Hindlimb muscle (tissue), 1 donor: ENCODE results near the gene VEZT. TPM values are rescaled to one million over a fixed set of nuclear protein-coding genes. Genes with fewer than 3 reads are reported as not detected.
"Not testable (repeated sequence)": the region's sequence is repeated elsewhere in the genome, so short reads cannot be mapped to it uniquely, and the experiment has no call there.

ENCODE experiments used
- DNase-seq: peaks from one replicate; pipeline ENCODE4 v3.0.0-alpha.2; 2013
- polyA plus RNA-seq: library from polyadenylated mRNA; unstranded; fragments of 120-200 nt; gene quantifications from one replicate; pipeline ENCODE4 v1.2.1, GENCODE V29; 2013; ENCODE audit not compliant: insufficient read length

The VEZT gene
- polyA plus RNA-seq, 1 donor: 75.1 TPM

DNA sequence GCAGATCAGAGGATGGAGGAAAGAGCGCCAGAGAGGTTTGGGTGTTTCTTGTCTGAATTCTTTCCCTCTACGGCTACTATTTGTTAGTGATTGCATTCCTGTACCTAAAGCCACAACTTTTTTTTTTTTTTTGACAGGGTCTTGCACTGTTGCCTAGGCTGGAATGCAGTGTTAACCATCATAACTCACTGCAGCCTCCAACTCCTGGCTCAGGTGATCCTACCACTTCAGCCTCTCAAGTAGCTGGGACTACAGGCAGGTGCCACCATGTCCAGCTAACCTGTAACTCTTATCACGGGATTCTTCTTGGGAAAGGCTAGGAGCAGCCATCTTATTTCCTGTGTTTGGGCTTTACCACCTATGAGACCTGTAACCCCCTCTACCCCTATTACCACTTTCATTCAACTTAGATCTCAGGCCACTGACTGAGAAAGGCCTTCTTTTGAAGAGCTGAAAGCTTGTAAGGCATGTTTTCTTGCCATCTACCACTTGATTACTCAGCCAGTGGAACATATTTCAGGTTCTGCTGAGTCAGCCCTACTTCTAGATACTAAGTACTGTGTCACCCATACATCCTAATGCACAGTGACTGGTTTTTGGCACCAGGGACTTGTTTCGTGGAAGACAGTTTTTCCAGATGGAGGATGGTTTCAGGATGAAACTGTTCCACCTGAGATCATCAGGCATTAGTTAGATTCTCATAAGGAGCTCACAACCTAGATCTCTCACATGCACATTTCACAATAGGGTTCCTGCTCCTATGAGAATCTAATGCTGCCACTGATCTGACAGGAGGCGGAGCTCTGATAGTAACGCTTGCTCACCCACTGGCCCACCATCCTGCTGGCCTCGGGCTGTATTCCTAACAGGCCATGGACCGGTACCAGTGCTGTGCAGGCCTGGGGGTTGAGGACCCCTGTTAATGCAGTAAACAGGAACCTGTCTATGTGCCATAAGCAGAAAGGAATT is 6.9 kb downstream of the VEZT start:
- no peak for DNase-seq

DNA sequence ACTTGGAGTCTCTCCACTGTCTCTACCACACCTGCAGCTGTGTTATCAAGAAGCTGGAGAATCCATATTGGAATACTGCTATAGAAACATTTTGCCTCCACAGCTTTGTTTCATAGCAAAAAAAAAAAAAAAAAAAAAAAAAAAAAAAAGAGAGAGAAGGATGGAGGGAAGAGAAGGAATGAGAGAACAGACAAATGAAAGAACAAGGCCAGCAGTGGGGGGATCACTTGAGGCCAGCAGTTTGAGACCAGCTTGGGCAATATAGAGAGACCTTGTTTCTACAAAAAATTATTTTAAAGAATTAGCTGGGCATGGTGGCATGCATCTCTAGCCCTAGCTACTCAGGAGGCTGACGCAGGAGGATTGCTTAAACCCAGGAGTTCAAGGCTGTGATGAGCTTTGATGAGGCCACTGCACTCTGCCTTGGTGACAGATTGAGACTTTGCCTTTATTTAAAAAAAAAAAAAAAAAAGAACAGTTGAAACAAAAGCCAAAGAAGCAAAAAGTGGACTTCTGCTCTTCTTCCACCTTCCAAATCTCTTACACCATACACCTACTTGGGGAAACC is 8.1 kb downstream of the VEZT start:
- DNase-seq: no peak

DNA sequence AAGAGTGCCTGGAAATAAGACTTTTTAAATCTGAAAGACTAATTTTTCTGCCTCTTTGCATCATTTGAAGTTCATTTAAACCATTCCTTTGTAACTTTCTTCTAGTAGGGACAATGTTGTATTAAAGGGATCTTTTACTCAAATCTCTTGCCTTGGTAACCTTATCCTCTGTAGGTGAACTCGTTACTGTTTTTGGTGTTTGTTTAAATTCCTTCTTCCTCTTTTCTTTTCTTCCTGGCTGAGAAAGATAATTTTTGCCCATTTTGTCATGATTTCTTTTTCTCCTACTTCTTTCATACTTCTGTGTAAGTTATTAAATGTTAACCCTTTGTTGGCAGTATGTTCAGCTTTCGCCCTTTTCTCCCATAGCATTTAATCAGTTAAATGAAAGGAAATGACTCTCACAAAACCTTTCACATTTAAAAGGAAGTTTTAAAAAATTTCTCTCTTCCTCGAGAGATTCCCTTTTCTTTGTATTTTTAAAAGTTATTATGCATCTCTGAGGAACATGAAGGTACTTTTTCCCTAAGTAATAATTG is 10.3 kb downstream of the VEZT start:
- no peak for DNase-seq

DNA sequence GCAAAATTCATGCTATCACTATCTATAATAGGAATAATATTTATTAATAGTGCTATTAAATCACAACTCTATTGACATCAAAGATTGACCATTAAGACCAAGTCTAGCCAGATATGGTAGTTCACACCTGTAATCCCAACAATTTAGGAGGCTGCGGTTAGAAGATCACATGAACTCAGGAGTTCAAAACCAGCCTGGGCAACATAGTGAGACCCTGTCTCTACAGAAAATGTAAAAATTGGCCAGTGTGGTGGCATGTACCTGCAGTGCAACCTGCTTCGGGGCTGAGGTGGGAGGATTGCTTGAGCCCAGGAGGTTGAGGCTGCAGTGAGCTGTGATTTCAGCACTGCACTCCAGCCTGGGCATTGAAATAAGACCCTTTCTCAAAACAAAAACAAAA is 11.0 kb downstream of the VEZT start:
- DNase-seq: no peak

DNA sequence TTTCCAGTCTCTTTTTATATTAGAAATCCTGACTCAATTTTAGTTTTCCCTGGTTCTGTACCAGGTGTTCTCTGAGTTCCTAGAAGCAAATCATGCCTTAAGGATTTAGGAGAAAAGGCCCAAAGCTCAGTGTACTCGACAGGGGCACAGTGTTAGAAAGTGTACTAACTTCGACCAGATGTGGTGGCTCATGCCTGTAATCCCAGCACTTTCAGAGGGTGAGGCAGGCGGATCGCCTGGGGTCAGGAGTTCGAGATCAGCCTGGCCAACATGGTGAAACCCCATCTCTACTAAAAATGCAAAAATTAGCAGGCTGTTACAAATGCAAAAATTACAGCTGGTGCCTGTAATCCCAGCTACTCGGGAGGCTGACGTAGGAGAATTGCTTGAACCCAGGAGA is 12.0 kb downstream of the VEZT start:
- DNase-seq: no peak

DNA sequence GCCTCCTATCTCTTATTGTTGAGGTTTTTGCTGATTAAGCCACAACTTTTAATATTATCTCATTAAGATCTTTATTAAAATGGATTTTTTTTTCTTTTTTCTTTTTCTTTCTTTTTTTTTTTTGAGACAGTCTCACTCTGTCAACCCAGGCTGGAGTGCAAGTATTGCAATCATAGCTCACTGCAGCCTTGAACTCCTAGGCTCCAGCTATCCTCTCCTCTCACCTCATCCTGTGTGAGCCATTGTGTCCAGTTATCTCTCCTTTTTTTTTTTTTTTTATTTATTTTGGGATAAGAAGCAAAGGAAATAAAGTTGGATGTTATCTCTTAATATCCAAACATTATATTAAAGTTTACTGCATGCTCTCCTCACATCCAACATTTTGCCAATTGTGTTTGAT is 12.7 kb downstream of the VEZT start:
- no peak for DNase-seq

DNA sequence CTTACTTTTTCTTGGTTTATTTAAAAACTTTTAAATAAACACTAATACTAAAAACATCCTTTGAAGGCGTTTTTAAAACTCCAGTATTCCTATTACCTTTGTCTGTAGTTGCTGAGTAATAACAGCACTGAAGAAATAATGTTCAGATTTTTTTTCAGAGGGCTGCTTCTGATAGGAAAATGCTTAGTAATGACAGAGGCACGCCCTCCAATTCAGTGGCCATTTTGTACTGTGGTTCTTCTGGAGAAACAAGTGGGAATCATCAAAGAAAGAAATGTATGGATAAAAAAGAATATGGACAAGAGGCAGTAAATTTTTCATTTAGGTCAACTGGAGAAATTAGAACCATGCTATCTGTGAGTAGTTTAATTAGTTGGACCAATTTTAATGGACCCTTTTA is 13.6 kb downstream of the VEZT start:
- DNase-seq: no peak

DNA sequence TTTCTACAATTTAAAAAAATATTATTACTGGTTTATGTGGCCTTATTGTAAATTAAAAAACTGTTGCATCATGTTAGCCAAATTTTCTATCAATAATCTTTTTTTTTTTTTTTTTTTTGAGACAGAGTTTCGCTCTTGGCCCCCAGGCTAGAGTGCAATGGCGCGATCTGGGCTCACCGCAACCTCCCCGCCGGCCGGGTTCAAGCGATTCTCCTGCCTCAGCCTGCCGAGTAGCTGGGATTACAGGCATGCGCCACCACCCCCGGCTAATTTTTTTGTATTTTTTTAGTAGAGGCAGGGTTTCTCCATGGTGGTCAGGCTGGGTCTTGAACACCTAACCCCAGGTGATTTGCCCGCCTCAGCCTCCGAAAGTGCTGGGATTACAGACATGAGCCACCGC is 16.6 kb downstream of the VEZT start:
- DNase-seq: not testable (repeated sequence)

DNA sequence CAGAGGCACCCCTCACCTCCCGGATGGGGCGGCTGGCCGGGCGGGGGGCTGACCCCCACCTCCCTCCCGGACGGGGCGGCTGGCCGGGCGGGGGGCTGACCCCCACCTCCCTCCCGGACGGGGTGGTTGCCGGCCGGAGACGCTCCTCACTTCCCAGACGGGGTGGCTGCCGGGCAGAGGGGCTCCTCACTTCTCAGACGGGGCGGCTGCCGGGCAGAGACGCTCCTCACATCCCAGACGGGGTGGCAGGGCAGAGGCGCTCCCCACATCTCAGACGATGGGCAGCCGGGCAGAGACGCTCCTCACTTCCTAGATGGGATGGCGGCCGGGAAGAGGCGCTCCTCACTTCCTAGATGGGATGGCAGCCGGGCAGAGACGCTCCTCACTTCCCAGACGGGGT is 18.0 kb downstream of the VEZT start:
- not testable (repeated sequence) for DNase-seq

DNA sequence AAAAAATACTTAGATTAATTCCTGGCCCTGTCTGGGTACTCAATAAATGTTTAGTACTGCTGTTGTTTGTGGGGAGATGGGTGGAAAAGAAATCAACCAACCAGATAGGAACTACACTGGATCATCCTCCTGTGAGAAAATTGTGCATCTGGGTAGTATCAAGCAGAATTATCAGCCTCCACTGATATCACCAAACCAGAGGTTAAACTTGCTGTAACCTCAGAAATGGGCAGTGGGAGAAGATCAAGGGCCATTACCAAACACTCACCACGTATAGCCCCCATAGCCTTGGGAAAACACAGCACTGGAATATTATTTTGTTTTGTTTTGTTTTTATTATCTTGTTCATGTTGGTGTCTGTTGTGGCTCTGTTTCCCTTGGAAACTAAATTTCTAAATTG is 19.7 kb downstream of the VEZT start:
- DNase-seq: no peak

DNA sequence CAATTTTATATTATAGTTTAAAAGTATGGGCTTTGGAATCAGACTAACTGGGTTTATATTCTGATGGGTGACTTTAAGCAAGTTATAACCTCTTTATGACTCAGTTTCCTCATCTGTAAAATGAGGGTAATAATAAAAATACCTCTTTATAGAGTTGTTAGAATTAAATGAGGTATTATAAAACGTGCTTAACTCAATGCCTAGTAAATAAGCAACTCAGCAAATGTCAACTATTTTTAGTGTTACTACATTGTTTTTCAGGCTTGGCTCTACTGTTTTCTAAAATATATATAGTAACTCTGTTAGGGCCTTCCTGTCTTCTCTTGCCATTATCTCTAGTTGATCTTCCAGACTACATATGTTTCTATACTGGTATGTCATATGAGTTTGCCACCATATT is 20.5 kb downstream of the VEZT start:
- DNase-seq: no peak

DNA sequence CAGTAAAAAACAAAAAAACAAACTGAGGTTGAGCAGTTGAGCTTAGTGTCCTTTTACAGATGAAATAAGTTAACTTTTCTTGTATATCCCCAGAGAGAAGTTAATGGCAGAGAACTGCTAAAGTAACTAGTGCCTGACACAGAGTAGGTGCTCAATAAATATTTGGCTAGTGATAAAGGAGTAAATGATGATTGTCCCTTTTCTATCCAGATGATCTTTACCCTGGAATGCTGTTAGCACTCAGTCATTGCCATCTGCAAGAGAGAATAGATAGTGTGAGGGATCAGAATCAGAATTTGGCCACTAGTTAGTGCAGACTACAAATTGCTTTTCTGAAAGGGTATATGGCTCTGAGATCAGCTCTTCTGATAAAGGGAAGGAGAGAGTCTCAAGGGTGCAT is 21.6 kb downstream of the VEZT start:
- DNase-seq: no peak

DNA sequence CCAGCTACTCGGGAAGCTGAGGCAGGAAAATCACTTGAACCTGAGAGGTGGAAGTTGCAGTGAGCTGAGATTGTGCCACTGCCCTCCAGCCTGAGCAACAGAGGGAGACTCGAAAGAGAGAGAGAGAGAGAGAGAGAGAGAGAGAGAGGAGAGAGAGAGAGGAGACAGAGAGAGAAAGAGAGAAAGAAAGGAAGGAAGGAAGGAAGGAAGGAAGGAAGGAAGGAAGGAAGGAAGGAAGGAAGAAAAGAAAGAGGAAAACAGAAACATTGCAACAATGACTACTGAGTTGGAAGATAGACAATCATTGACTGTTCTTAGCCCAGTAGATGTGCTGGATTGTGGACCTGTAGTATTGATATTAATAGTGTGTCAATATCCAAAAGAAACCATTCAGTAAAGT is 22.2 kb downstream of the VEZT start:
- DNase-seq: not testable (repeated sequence)

DNA sequence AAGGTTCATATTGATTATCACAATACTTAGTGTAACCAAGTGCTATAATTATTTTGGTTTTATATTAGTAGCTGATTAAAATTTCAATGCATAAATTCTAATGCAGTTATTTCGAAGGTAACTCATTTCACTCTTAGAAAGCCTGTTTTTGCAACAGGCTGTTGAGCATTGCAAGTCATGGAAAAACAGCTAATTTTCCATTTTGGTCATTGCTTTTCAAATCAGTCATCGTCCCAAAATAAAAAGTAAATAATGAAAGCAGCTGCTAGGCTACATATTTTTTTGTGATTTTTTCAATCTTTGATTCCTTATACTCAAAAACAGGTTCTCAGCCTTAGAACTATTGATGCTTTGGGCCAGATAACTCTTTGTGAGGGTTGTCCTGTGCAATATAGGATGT is 22.9 kb downstream of the VEZT start:
- DNase-seq: no peak

DNA sequence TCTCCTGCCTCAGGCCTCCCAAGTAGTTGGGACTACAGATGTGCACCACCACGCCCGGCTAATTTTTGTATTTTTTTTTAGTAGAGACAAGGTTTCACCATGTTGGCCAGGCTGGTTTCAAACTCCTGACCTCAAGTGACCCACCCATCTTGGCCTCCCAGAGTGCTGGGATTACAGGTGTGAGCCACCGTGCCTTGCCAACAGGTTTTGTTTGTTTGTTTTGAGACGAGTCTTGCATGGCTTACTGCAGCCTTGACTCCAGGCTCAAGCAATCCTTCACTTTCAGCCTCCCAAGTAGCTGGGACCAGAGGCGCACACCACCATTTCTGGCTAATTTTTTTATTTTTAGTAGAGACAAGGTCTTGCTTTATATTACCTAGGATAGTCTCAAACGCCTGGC is 23.5 kb downstream of the VEZT start:
- not testable (repeated sequence) for DNase-seq

DNA sequence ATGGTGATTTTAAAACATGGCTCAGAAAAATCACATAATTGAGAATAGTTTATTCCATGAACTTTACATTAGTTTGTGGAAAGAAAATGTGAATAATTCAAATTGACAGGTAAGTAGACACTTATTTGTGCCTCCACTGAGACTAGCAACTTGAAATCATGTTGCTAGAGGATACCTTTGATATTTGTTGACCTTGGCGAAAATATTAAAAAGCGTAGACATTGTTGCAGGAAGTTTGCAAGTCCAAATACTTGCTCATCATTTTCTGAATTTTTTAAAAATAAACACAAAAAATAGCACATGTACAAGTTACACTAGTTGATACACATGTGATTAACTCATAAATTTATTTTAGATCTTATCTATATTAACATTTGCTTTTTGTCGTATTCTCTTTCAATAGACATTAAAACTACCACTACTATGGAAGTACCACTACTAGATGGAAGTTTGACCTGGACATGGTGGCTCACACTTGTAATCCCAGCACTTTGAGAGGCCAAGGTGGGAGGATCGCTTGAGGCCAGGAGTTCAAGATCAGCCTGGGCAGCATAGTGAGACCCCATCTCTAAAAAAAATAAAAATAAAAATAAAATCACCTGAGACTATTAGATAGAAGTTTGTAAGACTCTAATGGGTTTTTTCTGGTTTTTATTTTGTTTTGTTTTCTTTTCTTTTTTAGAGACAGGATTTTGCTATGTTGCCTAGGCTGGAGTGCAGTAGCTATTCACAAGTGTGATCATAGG is 24.3 kb downstream of the VEZT start:
- DNase-seq: no peak

DNA sequence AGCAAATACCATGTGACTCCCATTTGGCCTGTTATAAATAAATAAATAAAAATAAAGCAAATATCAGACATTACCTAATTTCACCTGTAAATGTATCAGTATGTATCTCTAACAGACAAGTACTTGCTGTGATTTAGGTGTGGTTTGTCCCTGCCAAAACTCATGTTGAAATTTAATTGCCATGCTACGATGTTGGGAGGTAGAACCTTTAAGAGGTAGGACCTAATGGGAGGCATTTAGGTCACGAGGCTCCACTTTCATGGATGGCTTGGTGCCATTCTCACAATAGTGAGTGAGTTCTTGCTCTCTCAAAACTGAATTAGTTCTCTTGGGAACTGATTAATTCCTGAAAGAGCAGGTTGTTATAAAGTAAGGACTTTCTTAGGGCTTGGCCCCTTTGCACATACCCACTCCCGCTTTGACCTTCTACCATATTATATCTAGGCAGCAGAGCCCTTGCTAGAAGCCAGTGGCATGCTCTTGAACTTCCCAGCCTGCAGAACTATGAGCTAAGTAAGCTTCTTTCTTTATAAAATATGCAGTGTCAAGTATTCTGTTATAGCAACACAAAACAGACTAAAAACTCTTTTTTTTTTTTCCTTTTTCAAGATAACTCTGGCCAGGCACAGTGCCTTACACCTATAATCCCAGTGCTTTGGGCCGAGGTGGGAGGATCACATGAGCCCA is 26.0 kb downstream of the VEZT start:
- DNase-seq: no peak

DNA sequence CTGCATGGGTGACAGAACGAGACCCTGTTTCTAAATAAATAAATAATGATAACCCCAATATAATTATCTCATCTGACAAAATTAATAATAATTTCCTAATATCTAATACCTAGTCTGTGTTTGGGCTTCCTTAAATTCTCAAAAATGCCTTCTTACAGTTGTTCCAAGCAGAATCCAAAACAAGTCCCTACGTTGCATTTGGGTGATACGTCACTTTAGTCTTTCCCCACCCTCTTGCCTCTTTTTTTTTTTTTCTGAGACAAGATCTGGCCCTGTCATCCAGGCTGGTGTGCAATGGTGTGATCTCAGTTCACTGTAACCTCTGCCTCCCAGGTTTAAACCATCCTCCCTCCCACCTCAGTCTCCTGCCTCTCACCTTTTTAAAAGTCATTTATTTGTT is 26.7 kb downstream of the VEZT start:
- DNase-seq: no peak

DNA sequence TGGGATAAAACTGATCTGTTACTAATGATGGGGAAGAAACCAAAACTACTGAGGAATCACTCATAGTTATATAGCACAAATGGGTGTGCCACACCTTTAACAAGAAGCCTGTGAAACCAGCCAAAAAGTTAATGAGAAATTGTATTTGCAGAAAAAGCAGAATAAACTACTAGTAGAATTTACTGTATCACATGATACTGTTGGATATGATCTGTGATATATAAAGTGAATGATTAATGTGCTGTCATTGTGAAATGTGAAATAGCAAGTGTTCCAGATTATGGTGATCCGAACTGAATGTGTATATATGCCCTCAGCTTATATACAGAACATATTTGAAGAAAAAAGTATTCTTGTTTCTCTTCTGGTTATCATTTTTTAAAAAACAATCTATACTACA is 30.5 kb downstream of the VEZT start:
- no peak for DNase-seq

DNA sequence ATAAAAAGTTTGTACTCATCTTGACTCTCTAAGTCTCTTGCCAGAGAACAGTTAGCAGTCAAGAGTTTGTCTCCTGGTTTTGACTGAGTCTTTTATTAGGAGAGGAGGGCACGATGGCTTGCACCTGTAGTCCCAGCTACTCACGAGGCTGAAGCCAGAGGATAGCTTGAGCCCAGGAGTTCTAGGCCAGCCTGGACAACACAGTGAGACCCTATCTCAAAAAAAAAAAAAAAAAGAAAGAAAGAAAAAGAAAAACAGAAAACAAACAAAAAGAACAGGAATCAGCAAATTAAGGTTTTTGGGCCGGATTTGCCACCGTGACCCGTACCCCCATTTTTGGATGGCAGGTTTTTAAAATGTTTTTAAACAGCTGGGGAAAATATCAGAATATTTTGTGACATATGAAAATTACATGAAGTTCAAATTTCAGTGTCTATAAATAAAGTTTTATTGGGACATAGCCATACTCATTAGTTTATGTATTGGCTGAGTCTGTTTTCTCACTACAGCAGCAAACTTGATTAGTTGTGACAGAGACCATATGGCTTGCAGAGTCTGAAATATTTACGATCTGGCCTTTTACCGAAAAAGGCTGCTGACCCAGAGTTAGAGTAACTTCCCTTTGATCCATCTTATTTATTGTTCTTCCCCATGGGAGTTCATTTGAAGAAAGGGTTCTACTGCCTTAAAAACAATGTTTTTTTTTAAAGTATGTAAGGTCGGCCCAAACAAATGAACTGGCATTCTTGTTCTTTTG is 31.2 kb downstream of the VEZT start:
- DNase-seq: no peak

DNA sequence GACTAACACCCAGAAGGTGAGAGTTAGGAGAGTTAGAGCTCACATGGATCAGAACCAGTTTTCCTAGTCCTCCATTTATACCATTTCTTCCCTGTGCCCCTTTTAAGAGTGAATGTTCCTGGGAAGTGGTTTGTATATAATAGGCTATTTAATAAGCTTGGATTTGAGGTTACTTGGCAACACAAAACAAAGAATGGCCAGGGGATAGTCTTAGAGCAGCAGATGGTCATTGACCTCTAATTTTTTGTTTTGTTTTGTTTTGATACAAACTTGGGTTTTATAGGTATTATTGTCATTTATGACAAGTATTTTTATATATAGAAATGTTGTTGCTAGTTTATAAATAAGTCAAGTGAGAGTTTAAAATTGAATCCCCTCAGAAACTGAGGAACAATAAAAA is 35.8 kb downstream of the VEZT start:
- no peak for DNase-seq

DNA sequence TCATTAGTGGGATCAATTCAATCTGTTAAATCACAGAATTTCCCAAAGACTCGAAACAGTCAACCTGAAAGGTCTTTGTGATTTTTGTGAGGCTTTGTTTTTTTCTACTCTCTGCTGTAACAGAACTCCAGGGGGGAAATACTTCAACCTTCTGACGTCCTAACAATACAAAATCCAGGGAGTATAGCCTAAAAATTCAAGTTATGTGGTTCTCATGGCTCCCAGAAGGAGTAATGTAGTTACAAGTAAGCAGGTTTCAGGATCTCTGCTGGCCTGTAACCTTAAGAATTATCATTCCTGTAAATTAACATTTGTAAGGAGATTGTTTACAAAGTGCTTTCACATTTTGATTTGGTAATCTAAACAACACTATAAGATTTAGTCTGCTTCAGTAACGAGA is 39.9 kb downstream of the VEZT start:
- DNase-seq: no peak
